HEK293 (cell line): Measurements from ENCODE around the gene ARMC7.
"Not testable (repeated sequence)": the region's sequence is repeated elsewhere in the genome, so short reads cannot be mapped to it uniquely, and the experiment has no call there.

Experiments
- CTCF ChIA-PET: fragments of 350-600 bp; formaldehyde crosslinking; extraction: SDS; loops from one replicate; lab custom pipeline; 2021; ENCODE audit warnings: antibody characterized with exemption; lab: Yijun Ruan, JAX
- POLR2A ChIA-PET: fragments of 300-600 bp; formaldehyde crosslinking; extraction: SDS; loops from one replicate; lab custom pipeline; 2020; ENCODE audit warnings: antibody characterized with exemption, inconsistent platforms; lab: Yijun Ruan, JAX
- H3K27ac ChIP-seq: fragments of 200-500 bp; sonication (Bioruptor generic); 2 replicates; pipeline ENCODE4 v1.5.1; 2014; ENCODE audit warnings: low read depth, low read length, control low read depth, inconsistent platforms; ENCODE audit errors: extremely low read depth
- H3K36me3 ChIP-seq, 2 experiments: fragments of 200-500 bp in 1 of 2; sonication (Bioruptor generic) in 1 of 2; 1 replicate in 1 of 2; 2 replicates in 1 of 2; pipeline ENCODE4 v1.5.1; 2014 to 2017; ENCODE audit warnings: inconsistent platforms in 2 of 2, low read length in 2 of 2; ENCODE audit not compliant: control insufficient read depth in 2 of 2, insufficient read depth in 1 of 2
- H3K4me1 ChIP-seq: fragments of 200-500 bp; sonication (Bioruptor generic); 2 replicates; pipeline ENCODE4 v1.5.1; 2014; ENCODE audit warnings: mild to moderate bottlenecking, low read length, inconsistent platforms; ENCODE audit not compliant: control insufficient read depth, insufficient read depth
- H3K4me3 ChIP-seq: 2 replicates; pipeline ENCODE4 v1.5.1; 2011; ENCODE audit warnings: low read depth, mild to moderate bottlenecking, control low read depth, low read length, moderate library complexity
- H3K9me3 ChIP-seq: fragments of 200-500 bp; sonication (Bioruptor generic); 2 replicates; pipeline ENCODE4 v1.5.1; 2014; ENCODE audit warnings: low read depth, low read length, inconsistent platforms; ENCODE audit not compliant: control insufficient read depth, insufficient read depth
- FEZF1 ChIP-seq: fragments of 450-650 bp; formaldehyde crosslinking; IDR thresholded peaks from 2 replicates; pipeline ENCODE4 v1.5.1; 2016; ENCODE audit warnings: missing biosample characterization, missing genetic modification characterization
- PATZ1 ChIP-seq: fragments of 450-650 bp; formaldehyde crosslinking; IDR thresholded peaks from 2 replicates; pipeline ENCODE4 v1.5.1; 2016; ENCODE audit warnings: missing biosample characterization, missing genetic modification characterization
- PBX3 ChIP-seq: sonication (generic); formaldehyde crosslinking; IDR thresholded peaks from 2 replicates; pipeline ENCODE4 v1.8.1; 2022; ENCODE audit warnings: mild to moderate bottlenecking, moderate library complexity, missing genetic modification reagents
- SCRT1 ChIP-seq: fragments of 450-650 bp; formaldehyde crosslinking; IDR thresholded peaks from 2 replicates; pipeline ENCODE4 v1.5.1; 2016; ENCODE audit warnings: missing biosample characterization, missing genetic modification characterization, borderline replicate concordance
- ZBTB1 ChIP-seq: fragments of 450-650 bp; formaldehyde crosslinking; IDR thresholded peaks from 2 replicates; pipeline ENCODE4 v1.5.1; 2016; ENCODE audit warnings: missing biosample characterization, missing genetic modification characterization
- ZNF24 ChIP-seq: fragments of 450-650 bp; formaldehyde crosslinking; IDR thresholded peaks from 2 replicates; pipeline ENCODE4 v1.5.1; 2016; ENCODE audit warnings: missing biosample characterization, missing genetic modification characterization
- ZNF280D ChIP-seq: fragments of 450-650 bp; formaldehyde crosslinking; IDR thresholded peaks from 2 replicates; pipeline ENCODE4 v1.5.1; 2016; ENCODE audit warnings: missing biosample characterization, missing genetic modification characterization
- ZNF416 ChIP-seq: fragments of 450-650 bp; formaldehyde crosslinking; IDR thresholded peaks from 2 replicates; pipeline ENCODE4 v1.5.1; 2016; ENCODE audit warnings: missing biosample characterization, missing genetic modification characterization
- ZNF48 ChIP-seq: fragments of 450-650 bp; formaldehyde crosslinking; IDR thresholded peaks from 2 replicates; pipeline ENCODE4 v1.5.1; 2016; ENCODE audit warnings: missing biosample characterization, missing genetic modification characterization
- ZNF501 ChIP-seq: fragments of 450-650 bp; formaldehyde crosslinking; IDR thresholded peaks from 2 replicates; pipeline ENCODE4 v1.5.1; 2016; ENCODE audit warnings: missing biosample characterization, missing genetic modification characterization
- ZNF555 ChIP-seq: fragments of 450-650 bp; formaldehyde crosslinking; conservative IDR thresholded peaks from 2 replicates; pipeline ENCODE4 v1.5.1; 2017; ENCODE audit warnings: missing biosample characterization, mild to moderate bottlenecking, missing genetic modification characterization, inconsistent platforms
- ZNF571 ChIP-seq: fragments of 450-650 bp; formaldehyde crosslinking; IDR thresholded peaks from 2 replicates; pipeline ENCODE4 v1.5.0; 2017; ENCODE audit warnings: missing biosample characterization, missing genetic modification characterization
- ZNF624 ChIP-seq: fragments of 450-650 bp; formaldehyde crosslinking; IDR thresholded peaks from 2 replicates; pipeline ENCODE4 v1.5.1; 2017; ENCODE audit warnings: missing biosample characterization, missing genetic modification characterization
- ZNF76 ChIP-seq: fragments of 450-650 bp; formaldehyde crosslinking; IDR thresholded peaks from 2 replicates; pipeline ENCODE4; 2016; ENCODE audit warnings: low read depth, missing biosample characterization, missing genetic modification characterization, borderline replicate concordance
- ZNF843 ChIP-seq: fragments of 450-650 bp; formaldehyde crosslinking; IDR thresholded peaks from 2 replicates; pipeline ENCODE4 v1.5.1; 2016; ENCODE audit warnings: missing biosample characterization, missing genetic modification characterization
- ZSCAN30 ChIP-seq: fragments of 450-650 bp; IDR thresholded peaks from 2 replicates; pipeline ENCODE4 v1.5.1; 2018; ENCODE audit warnings: missing biosample characterization, mild to moderate bottlenecking, missing genetic modification characterization, moderate library complexity

Gene ARMC7

GRCh38 chr17:75154195-75155106, 44.7 kb downstream of the ARMC7 start, which contains the start of gene JPT1 (continued):
- TF ChIP-seq PATZ1 (tag by site-specific recombination) (peak; percentile 74), ZNF555 (tag by site-specific recombination) (no peak), SCRT1 (peak; percentile 96), ZNF76 (peak; percentile 55; the same call in 1 of the 2 replicates), PBX3 (CRISPR knock-in tag) (peak; percentile 88), ZNF280D (tag by site-specific recombination) (no peak), ZNF843 (tag by site-specific recombination) (peak; percentile 24; the same call in 1 of the 2 replicates), ZBTB1 (tag by site-specific recombination) (no peak), ZNF24 (tag by site-specific recombination) (peak; percentile 23; the same call in 1 of the 2 replicates)

- Histone ChIP-seq H3K4me3 (no peak overlapping the region), H3K27ac (no peak overlapping the region), H3K36me3 (peaks cover 15 to 18% of the 10 kb centered on the region in 2 experiments; a peak in 2 of 3 replicates), H3K4me1 (peaks cover 9% of the 10 kb centered on the region; the same call in 1 of the 2 replicates), H3K9me3 (no peaks in the 10 kb centered on the region)
- TF ChIP-seq ZNF24 (tag by site-specific recombination) (no peak), ZNF624 (no peak), ZNF501 (tag by site-specific recombination) (no peak), ZNF416 (tag by site-specific recombination) (no peak), FEZF1 (no peak), ZSCAN30 (tag by site-specific recombination) (0 out of 2 replicates have a peak, but pooled peaks have one; percentile 1), ZNF571 (no peak), ZNF48 (no peak)
- ChIA-PET POLR2A (interaction anchor here (0.6 to 2.1 kb wide), 35 partner anchors 8 to 313 kb away, joined by 3 to 39 read pairs (median 5); partner anchors contain the start of genes FDXR, MRPL58, NT5C and NUP85), CTCF (interaction anchor here (0.6 to 1.9 kb wide), 5 partner anchors 16 to 193 kb away, joined by 3 to 11 read pairs (median 3); no protein-coding TSS in a partner anchor)
These were observed 45.4 kb downstream of the ARMC7 start for GRCh38 chr17:75155191-75155601.

- H3K36me3 ChIP-seq = peaks cover 23 to 33% of the 10 kb centered on the region in 2 experiments; a peak in 2 of 3 replicates
- H3K27ac ChIP-seq, H3K4me1 ChIP-seq, POLR2A ChIA-PET, H3K9me3 ChIP-seq, H3K4me3 ChIP-seq: not testable (repeated sequence)
- CTCF ChIA-PET = interaction anchor here (0.7 to 3.8 kb wide), 6 partner anchors 13 to 214 kb away, joined by 3 to 21 read pairs (median 5); no protein-coding TSS in a partner anchor
These were observed 48.7 kb downstream of the ARMC7 start for GRCh38 chr17:75158480-75158879.
